HepG2 (cell line): ENCODE results near the gene RGL1. TPM values are rescaled to one million over a fixed set of nuclear protein-coding genes. Genes with fewer than 3 reads are reported as not detected.

Experiments
- ATAC-seq: fragments of 200-7000 bp; cut with Tn5 transposase; 3 replicates; pipeline ENCODE4 v1.9.1; 2020; ENCODE audit warnings: mild to moderate bottlenecking, moderate library complexity
- BruUV-seq: library from RNA; stranded (reverse); fragments of 400-500 nt; replicated peaks from 2 replicates; lab custom pipeline; 2021; lab: Mats Ljungman, UMichigan
- CTCF ChIA-PET: fragments of 300-600 bp; formaldehyde crosslinking; extraction: SDS; loops from one replicate; lab custom pipeline; 2021; ENCODE audit warnings: low total read pairs, inconsistent platforms, low intra/inter-chr PET ratio; lab: Yijun Ruan, JAX
- POLR2A ChIA-PET: fragments of 350-600 bp; sonication (Branson Sonifier 250); formaldehyde crosslinking; loops from one replicate; lab custom pipeline; 2020; ENCODE audit warnings: antibody characterized with exemption, inconsistent platforms; lab: Yijun Ruan, JAX
- DNase-seq: peaks from one replicate; pipeline ENCODE4 v3.0.0-alpha.2; 2015; ENCODE audit warnings: low spot score
- FAIRE-seq: peaks from 3 replicates; lab custom pipeline; 2011; peaks lifted over from hg19 to GRCh38; lab: Jason Lieb, UNC
- H2AFZ ChIP-seq: one replicate; pipeline ENCODE4 v1.6.1; 2011; ENCODE audit warnings: low read length, inconsistent platforms
- H3K27ac ChIP-seq: fragments of 300-600 bp; 3 replicates; pipeline ENCODE4 v1.8.0; 2011; ENCODE audit warnings: mixed run types, mild to moderate bottlenecking, mixed read lengths, low read length, inconsistent platforms; ENCODE audit not compliant: insufficient read depth; ENCODE audit errors: extremely low read length
- H3K27me3 ChIP-seq, 2 experiments: fragments of 200-600 bp in 1 of 2; 2 replicates in 1 of 2; 3 replicates in 1 of 2; pipeline versions ENCODE4 v1.6.0 to v1.8.0; 2011; ENCODE audit warnings: low read length in 2 of 2, mild to moderate bottlenecking in 2 of 2, moderate library complexity in 2 of 2, inconsistent platforms in 1 of 2; ENCODE audit not compliant: insufficient read depth in 2 of 2, control insufficient read depth in 1 of 2
- H3K36me3 ChIP-seq, 2 experiments: fragments of 200-600 bp in 1 of 2; replicated peaks in 1 of 2; 2 replicates in 1 of 2; 3 replicates in 1 of 2; pipeline versions ENCODE4 v1.5.1 to v1.8.0; 2011; ENCODE audit warnings: low read length in 2 of 2, inconsistent platforms in 1 of 2; ENCODE audit not compliant: insufficient read depth in 2 of 2, control insufficient read depth in 1 of 2
- H3K4me1 ChIP-seq: 2 replicates; pipeline ENCODE4 v1.5.1; 2012; ENCODE audit warnings: low read length, inconsistent platforms; ENCODE audit not compliant: insufficient read depth
- H3K4me2 ChIP-seq: 2 replicates; pipeline ENCODE4 v1.6.0; 2011; ENCODE audit warnings: low read depth, low read length, inconsistent platforms
- H3K4me3 ChIP-seq, 3 experiments: fragments of 200-600 bp in 1 of 3; sonication (generic), shearing (Covaris generic) in 1 of 3; replicated peaks in 1 of 3; 2 replicates each; pipeline ENCODE4 v1.5.1; 2011 to 2016; ENCODE audit warnings: low read length in 3 of 3, inconsistent platforms in 2 of 3, low read depth in 2 of 3, mild to moderate bottlenecking in 2 of 3, control low read depth in 1 of 3, mixed read lengths in 1 of 3; ENCODE audit not compliant: insufficient read depth in 1 of 3
- H3K79me2 ChIP-seq: one replicate; pipeline ENCODE4 v1.6.1; 2011; ENCODE audit warnings: low read length, inconsistent platforms; ENCODE audit not compliant: insufficient read depth
- H3K9ac ChIP-seq: 2 replicates; pipeline ENCODE4 v1.6.0; 2011; ENCODE audit warnings: mild to moderate bottlenecking, low read depth, low read length, inconsistent platforms; ENCODE audit not compliant: insufficient read depth
- H3K9me3 ChIP-seq: 2 replicates; pipeline ENCODE4 v1.5.1; 2012; ENCODE audit warnings: mild to moderate bottlenecking, low read length
- H4K20me1 ChIP-seq: 2 replicates; pipeline ENCODE4 v1.6.0; 2011; ENCODE audit warnings: inconsistent platforms, mild to moderate bottlenecking, low read length, moderate library complexity; ENCODE audit not compliant: insufficient read depth
- CSRNP2 ChIP-seq: sonication (generic); formaldehyde crosslinking; conservative IDR thresholded peaks from 2 replicates; pipeline ENCODE4 v1.8.0; 2022; ENCODE audit warnings: low read depth, missing genetic modification reagents
- DBP ChIP-seq: sonication (generic); formaldehyde crosslinking; IDR thresholded peaks from 2 replicates; pipeline ENCODE4 v1.4.0; 2020; ENCODE audit warnings: missing genetic modification reagents; ENCODE audit errors: not compliant biosample characterization
- ELF3 ChIP-seq: IDR thresholded peaks from 2 replicates; pipeline ENCODE4 v1.6.1; 2016; ENCODE audit warnings: missing genetic modification reagents, missing compliant biosample characterization
- HMG20B ChIP-seq: conservative IDR thresholded peaks from 2 replicates; pipeline ENCODE4 v1.6.1; 2016; ENCODE audit warnings: missing genetic modification reagents, missing compliant biosample characterization
- MED8 ChIP-seq: sonication (generic); formaldehyde crosslinking; IDR thresholded peaks from 2 replicates; pipeline ENCODE4 v1.8.1; 2023; ENCODE audit warnings: mild to moderate bottlenecking, missing genetic modification reagents; ENCODE audit not compliant: insufficient replicate concordance
- MEIS2 ChIP-seq: sonication (generic); formaldehyde crosslinking; IDR thresholded peaks from 2 replicates; pipeline ENCODE4 v1.9.0; 2021; ENCODE audit warnings: mild to moderate bottlenecking, missing genetic modification reagents
- PRDM10 ChIP-seq: sonication (generic); formaldehyde crosslinking; IDR thresholded peaks from 2 replicates; pipeline ENCODE4 v1.4.0; 2020; ENCODE audit warnings: low read depth, missing genetic modification reagents
- RFXANK ChIP-seq: IDR thresholded peaks from 2 replicates; pipeline ENCODE4 v1.6.1; 2016
- ZBTB37 ChIP-seq: sonication (generic); formaldehyde crosslinking; IDR thresholded peaks from 2 replicates; pipeline ENCODE4 v1.4.0; 2020; ENCODE audit warnings: mild to moderate bottlenecking, missing genetic modification reagents
- ZNF205 ChIP-seq: IDR thresholded peaks from 2 replicates; pipeline ENCODE4 v1.6.1; 2018; ENCODE audit warnings: missing biosample characterization, missing genetic modification reagents
- ZNF24 ChIP-seq: fragments of 450-650 bp; IDR thresholded peaks from 2 replicates; pipeline ENCODE4 v1.6.1; 2017; ENCODE audit warnings: antibody characterized with exemption, mild to moderate bottlenecking
- ZNF256 ChIP-seq: sonication (generic); formaldehyde crosslinking; conservative IDR thresholded peaks from 2 replicates; pipeline ENCODE4 v1.4.0; 2020; ENCODE audit warnings: missing genetic modification reagents
- ZNF281 ChIP-seq: sonication (generic); formaldehyde crosslinking; IDR thresholded peaks from 2 replicates; pipeline ENCODE4 v1.4.0; 2020; ENCODE audit warnings: missing genetic modification reagents, borderline replicate concordance
- ZNF329 ChIP-seq: sonication (generic); formaldehyde crosslinking; IDR thresholded peaks from 2 replicates; pipeline ENCODE4 v1.9.0; 2021; ENCODE audit warnings: low read depth, mild to moderate bottlenecking, missing genetic modification reagents
- WGBS: methylation state at CpG from one replicate; pipeline ENCODE4 v1.1.6; 2017; ENCODE audit warnings: low lambda C conversion rate; 5-methylcytosine and 5-hydroxymethylcytosine counted together
- in situ Hi-C: cut with HindIII; loops from 2 replicates; pipeline ENCODE4 v1.10.0; 2017; ENCODE audit warnings: low pct_unique_long_range_greater_than_20kb; ENCODE audit not compliant: extremely low pct_ligation_motif_present
- intact Hi-C: fragments of 100-400 bp; cut with micrococcal nuclease; formaldehyde crosslinking; loops from one replicate; pipeline ENCODE4 v1.10.0; 2022; ENCODE audit not compliant: unreplicated experiment
- polyA plus RNA-seq, 8 experiments: library from polyadenylated mRNA; depleted of rRNA in 3 of 8; stranded (reverse) in 7 of 8; unstranded in 1 of 8; fragments of >200 nt; fragmentation: Illumina TruSeq in 4 of 8; extraction: Trizol in 4 of 8; gene quantifications; 2 replicates each; pipeline versions ENCODE4 v1.2.1 to v1.2.3, GENCODE V29; 2011 to 2016; ENCODE audit warnings: low read depth in 4 of 8, missing spikeins in 1 of 8, mixed read lengths in 1 of 8; ENCODE audit not compliant: insufficient read depth in 1 of 8
- total RNA-seq, 5 experiments: library from RNA; depleted of rRNA; stranded (reverse); fragments of >200 nt; fragmentation: Illumina TruSeq; extraction: Trizol; gene quantifications; 2 replicates each; pipeline ENCODE4 v1.2.3, GENCODE V29; 2016; ENCODE audit warnings: low read depth in 1 of 5

RGL1 gene
- total and polyA plus RNA-seq, 2 of the 13 experiments (the other 11 are each of a cell fraction or from before 2014, with no cell fraction given) = 3.5 to 4.7 TPM

- TF ChIP-seq ZBTB37 (CRISPR knock-in tag) (no peak), MEIS2 (CRISPR knock-in tag) (no peak), DBP (CRISPR knock-in tag) (no peak), ZNF256 (CRISPR knock-in tag) (no peak), ZNF205 (CRISPR knock-in tag) (no peak), ZNF281 (CRISPR knock-in tag) (no peak), ZNF24 (no peak)
Observed at GRCh38 chr1:183845681-183846080, 40.8 kb downstream of the RGL1 start (continued).

GRCh38 chr1:183847641-183848040 is 42.7 kb downstream of the RGL1 start:
- peaks cover 22% of the 10 kb centered on the region for H3K4me1 ChIP-seq
- ATAC-seq = no peak
- BruUV-seq = no TSS peak
- in situ Hi-C loops (no loop called here), intact Hi-C loops (loop anchor here (10.0 kb wide), 2 partner anchors 113 to 187 kb away; partner anchors contain the start of gene COLGALT2)
- H3K4me2 ChIP-seq = no peak overlapping the region
- DNase-seq = no peak
- no peaks in the 10 kb centered on the region for H3K27me3 ChIP-seq
- H3K36me3 ChIP-seq = no peaks in the 10 kb centered on the region
- POLR2A ChIA-PET = no interaction called here
- H3K79me2 ChIP-seq = no peaks in the 10 kb centered on the region
- H4K20me1 ChIP-seq = no peaks in the 10 kb centered on the region
- H3K9ac ChIP-seq = no peak overlapping the region
- no peaks in the 10 kb centered on the region for H3K9me3 ChIP-seq
- CTCF ChIA-PET = no interaction called here
- no peak overlapping the region for H2AFZ ChIP-seq
- FAIRE-seq = no peak
- no peak overlapping the region for H3K27ac ChIP-seq
- H3K4me3 ChIP-seq = no peak overlapping the region
- WGBS = 89% methylated on average over 4 of the region's 4 CpGs
- TF ChIP-seq ELF3 (CRISPR knock-in tag) (no peak), PRDM10 (CRISPR knock-in tag) (no peak), HMG20B (CRISPR knock-in tag) (no peak), RFXANK (CRISPR knock-in tag) (no peak), CSRNP2 (CRISPR knock-in tag) (no peak), MED8 (CRISPR knock-in tag) (no peak), ZNF329 (no peak)
